ENCODE data around the gene C2orf92.
"Not testable (repeated sequence)": the region's sequence is repeated elsewhere in the genome, so short reads cannot be mapped to it uniquely, and the experiment has no call there.

The C2orf92 gene

DNA sequence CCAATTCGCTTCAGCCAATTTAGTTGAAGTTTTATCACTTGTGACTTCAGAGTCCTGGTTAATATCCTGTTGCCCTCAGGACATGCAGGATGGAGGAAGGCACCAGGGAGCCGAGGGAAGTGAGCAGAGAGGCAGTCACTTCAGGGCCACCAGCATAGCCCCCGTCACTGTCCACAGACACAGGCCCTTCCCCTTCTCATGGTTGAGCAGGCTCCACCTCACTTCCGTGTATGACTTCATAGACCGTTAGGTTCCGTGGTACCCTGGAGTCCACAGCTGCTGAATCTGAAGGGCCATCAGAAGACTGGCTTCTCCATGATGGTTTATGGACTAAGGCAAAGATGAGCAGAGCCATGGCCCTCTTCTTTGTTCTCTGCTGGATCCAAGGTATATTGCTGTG lies at the start of gene C2orf92:
TSS of gene C2orf92 (plus strand) at position 266 of the 400 bp plus-strand sequence. CDS start at position 342, 76 bp downstream.
- no peak for DNase-seq (ENCODE audit: low read depth)

DNA sequence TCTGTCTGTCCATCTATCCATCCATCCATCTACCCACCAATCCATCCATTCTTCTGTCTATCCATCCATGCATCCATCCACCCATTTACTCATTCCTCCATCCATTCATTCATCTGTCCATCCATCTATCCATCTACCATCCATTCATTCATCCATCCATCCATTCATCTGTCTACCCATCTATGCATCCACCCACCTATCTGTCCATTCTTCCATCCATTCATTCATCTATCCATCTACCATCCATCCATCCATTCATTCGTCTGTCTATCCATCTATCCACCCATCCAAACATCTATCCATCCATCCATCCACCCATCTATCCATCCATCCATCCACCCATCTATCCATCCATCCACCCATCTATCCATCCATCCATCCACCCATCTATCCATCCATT lies 49.0 kb upstream of the C2orf92 start:
- DNase-seq (ENCODE audit: low read depth): not testable (repeated sequence)

DNA sequence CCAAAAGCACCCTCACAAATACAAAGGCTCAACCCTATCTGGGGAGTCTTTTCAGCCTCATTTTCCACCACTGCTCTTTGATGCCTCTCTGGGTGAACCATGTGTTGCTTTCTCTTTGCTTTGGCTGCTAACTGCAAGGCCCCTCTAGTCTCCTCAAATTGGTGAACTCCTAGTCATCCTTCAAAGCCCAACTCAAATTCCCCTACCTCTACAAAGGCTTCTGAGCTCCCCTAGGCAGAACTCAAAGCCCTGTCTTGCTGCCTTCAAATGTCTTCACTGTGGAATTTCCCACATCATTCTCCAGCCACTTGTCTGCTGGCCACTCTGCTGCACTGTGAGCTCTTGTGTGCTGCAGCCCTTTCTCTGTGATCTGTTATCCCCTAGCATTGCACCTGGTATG lies 46.5 kb upstream of the C2orf92 start:
- not testable (repeated sequence) for DNase-seq (ENCODE audit: low read depth)

DNA sequence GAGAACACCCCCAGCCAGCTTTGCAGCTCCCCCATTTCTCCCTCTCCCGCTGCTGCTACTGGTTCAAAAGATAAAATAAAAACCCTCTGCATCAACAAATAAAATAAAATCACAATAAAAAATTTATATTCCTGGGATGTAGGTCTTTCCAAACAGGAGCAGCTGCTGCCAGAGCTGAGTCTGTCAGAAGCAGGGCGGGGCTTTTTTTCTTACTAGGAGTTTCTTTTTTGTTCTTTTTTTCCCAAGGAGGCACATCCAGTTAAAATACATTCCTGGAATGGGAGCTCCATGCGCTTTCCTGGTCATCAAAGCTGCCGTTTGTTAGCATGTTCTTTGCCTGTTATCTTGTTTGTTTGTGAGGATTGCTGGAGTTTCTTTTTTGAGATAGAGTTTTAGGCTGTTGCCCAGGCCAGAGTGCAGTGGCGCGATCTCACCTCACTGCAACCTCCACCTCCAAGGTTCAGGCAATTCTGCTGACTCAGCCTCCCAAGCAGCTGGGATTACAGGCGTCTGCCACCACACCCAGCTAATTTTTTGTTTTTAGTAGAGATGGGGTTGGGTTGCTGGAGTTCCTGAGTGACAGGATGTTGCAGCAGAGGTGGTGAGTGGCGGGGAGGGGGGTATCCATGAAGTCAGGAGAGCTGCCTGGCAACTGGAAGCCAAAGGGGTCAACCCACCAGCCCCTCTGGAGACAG lies 44.0 kb upstream of the C2orf92 start:
- not testable (repeated sequence) for DNase-seq (ENCODE audit: low read depth)

DNA sequence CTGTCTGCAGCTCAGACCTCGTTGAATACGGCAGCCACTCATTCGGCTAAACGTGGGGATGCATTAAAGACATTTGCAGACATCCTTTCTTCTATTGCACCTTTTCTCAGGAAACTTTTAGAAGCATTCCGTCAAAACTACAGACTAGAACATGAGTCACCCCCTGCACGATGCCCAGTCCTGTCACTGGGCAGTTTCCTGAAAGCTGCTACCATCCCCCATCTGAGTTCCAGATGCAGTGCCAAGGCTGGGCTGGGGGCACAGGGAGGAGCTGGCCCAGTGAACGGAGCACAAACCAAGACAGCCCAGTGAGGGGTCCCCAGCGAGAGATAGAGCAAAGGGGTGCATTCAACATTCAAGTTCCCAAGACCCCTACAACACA lies 43.5 kb upstream of the C2orf92 start:
- DNase-seq (ENCODE audit: low read depth): not testable (repeated sequence)

DNA sequence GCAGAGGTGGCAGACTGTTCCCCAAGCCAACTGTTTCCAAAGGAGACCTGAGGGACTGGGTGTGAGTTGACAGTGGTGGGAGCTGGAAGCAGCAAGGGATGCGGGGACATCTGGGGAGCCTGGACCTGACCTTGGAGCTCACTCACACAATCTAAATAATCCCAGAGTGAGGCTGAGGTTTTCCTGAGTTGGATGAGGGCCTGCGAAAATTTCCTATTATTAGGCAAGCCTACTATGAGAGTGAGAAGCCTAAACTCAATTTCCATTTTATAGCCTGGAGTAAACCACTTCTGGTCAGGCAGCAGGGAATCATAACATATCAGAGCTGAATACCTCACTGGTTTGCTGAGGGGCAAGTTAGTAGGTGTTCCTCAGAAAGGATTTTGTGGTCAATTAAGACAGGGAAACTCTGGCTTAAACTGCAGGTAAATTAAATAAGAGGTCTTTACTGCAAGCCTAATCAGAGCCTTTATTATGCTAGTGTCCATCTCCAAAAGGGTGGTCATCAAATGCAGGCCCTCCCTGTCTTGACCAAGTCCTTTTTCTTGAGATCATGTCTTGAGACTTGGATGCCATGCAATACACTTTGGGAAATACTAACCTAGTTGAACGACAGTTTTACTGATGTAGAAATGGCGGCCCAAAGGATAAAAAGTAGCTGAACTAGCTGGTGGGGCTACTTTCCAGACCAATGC lies 25.3 kb upstream of the C2orf92 start:
- DNase-seq (ENCODE audit: low read depth): no peak

DNA sequence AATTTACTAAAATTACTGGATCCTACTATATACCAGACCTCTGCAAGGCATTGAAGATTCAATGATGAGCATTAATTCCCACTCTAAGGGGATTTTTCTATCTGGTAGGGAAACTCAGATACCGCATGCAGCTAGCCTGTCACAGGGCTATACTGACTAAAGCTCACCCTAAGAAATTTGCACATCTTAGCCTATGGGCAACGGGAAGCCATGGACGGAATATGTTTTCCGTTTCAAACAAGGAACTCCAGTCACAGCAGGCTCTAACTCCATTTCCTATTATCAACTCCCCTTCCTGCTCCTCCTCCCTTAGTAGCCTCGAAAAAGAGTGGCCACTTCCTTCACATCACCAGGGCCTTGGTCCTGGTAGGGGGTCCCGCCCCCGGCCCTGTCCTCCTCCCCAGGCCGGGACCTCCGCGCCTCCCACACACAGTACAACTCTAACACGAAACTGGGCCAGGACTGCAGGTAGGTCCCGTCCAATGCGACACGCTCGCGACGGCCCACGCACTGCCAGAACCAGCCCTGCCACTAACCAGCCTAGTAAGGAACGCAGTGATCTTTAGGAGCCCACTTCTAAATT lies 24.3 kb upstream of the C2orf92 start:
- DNase-seq (ENCODE audit: low read depth): no peak

DNA sequence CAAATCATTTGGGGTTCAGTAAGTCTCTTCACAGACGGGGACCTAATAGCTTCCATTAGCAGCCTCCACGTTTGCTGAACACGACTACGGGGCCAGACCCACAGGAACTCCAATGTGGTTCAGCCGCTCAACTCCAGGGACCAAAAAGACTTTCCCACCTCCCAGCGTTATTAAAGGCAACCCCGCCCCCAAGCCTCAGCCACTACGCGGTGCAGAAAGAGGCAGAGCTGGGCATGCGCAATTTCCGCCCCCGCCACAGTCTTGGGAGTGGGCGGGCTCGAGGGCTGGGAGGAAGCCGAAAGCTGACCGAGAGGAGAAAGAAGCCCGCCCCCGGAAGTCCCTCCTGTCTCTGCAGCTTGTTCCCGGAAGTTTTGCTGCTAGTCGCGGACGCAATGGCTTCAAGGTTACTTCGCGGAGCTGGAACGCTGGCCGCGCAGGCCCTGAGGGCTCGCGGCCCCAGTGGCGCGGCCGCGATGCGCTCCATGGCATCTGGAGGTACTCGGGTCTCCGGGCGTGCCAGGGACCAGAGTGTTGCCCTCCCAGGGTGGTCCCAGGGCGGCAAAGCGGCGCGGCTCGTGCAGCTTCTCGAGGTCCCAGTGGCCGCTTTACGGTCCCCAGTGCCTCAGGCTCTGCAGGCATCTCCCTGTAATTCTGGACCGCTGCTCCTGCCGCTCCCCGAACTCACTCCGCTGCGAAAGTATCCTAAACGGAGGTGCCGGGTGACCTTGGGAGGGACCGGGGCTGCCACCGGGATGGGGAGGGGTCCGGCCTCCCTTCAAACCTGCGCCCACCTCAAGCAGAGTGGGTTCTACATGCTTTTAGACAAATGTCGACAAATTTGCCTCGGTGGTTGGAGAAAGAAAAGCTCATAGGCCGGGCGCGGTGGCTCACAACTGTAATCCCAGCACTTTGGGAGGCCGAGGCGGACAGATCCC lies 23.6 kb upstream of the C2orf92 start, which contains the start of gene COX5B:
TSS of gene COX5B (plus strand) at position 368 of the 935 bp plus-strand sequence. CDS start at position 393, 25 bp downstream.
- peak; percentile 95 for DNase-seq (ENCODE audit: low read depth)

DNA sequence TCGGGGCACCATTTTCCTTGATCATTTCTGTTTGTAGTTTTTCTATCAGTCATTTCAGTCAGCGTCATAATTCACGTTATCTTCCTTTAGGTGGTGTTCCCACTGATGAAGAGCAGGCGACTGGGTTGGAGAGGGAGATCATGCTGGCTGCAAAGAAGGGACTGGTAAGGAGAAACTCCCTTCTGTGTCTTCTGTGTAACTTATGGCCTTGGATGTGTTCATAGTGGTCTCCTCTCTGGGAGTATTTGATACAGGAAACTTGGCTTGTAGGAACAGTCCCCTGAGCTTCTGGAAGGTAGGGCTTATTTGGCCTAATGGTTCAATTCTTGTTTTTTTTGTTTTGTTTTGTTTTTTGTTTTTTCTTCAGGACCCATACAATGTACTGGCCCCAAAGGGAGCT lies 22.5 kb upstream of the C2orf92 start:
- no peak for DNase-seq (ENCODE audit: low read depth)

DNA sequence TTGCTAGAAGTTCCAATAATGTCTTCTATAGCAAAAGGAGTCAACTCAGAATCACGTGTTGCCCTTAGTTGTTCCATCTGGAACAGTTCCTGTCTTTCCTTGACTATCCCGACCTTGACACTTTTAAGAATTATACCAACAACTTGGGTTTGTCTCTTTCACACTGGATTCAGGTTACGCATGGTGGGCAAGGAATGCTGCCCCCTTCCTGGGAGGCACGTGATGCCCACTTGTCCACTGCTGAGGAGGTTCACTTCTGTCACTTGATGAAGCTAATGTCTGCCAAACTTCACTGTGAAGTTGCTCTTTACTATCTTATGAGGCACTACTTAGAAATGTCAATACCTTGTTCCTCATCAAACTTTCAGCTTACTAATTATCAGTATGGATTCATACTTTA lies 18.4 kb upstream of the C2orf92 start:
- DNase-seq (ENCODE audit: low read depth): no peak

DNA sequence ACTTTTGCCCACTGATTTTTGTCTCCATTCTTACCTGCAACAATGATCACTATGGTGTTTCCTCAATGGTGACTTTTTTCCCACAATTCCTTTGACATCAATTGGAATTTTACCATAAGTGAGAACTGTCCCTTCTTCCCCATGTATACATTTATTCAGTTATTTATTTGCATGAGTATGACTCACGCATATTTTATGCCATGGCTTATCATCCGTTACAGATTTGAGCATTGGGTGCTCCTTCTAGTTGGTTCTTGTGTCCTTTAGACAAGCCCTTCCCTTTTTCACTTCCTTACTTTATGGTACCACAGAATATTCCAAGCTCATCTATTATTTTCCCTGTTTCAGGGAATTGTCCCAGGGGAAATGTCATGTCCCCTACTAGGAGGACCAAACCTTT lies 16.0 kb upstream of the C2orf92 start:
- no peak for DNase-seq (ENCODE audit: low read depth)

DNA sequence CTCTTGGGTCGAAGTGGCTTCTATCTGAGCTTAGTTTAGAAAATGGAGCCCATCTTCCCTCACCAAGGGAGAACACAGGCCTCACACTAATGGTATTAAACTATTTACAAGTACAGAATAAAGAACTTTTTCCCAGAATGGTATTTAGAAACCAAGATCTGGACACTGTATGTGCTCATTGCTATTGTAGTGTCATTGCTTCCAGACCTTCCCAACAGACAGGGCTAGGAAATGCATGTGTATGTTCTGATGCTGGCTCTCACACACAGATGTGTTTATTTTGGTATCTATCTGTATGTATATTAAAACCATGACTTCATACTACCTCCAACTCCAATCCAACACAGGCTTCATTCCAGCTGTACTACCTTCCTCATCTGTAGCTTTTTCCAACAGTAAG lies 15.6 kb upstream of the C2orf92 start:
- no peak for DNase-seq (ENCODE audit: low read depth)

DNA sequence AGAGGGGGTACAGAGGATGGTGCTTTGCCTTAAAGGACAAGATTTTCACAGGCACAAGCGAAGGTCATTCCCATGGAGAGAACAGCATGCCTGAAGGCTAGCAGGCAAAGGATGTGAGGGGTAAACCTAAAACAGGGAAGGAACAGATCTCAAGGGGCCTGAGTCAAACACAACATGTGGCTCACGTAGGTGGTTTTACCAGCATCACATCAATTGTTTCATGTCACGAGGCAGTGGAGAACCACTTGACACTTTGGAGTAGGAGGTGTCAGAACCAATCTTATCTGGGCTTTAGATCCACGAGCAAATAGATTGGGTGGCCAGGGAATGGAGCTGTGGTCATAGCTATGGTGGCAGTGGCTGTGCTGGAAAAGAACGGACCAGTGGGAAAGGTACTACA lies 15.2 kb upstream of the C2orf92 start:
- no peak for DNase-seq (ENCODE audit: low read depth)

DNA sequence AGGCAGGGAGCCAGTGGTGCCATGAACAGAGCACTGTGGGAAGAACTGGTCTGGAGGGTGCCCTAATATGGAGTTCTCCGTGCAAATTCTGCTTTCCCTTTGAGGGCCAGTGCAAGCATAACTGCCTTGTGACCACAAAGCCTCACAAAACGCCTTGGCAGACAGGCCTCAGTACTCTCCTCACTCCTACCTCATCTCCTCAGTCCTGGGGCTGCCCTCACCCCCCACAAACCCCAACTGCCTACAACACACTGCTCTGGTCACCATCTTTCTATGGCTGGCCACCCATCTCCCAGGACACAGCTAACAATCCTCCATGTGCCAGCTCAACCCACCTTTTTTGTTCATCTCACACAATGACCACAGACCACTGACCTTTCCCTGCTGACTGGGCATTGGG lies 14.7 kb upstream of the C2orf92 start:
- no peak for DNase-seq (ENCODE audit: low read depth)

DNA sequence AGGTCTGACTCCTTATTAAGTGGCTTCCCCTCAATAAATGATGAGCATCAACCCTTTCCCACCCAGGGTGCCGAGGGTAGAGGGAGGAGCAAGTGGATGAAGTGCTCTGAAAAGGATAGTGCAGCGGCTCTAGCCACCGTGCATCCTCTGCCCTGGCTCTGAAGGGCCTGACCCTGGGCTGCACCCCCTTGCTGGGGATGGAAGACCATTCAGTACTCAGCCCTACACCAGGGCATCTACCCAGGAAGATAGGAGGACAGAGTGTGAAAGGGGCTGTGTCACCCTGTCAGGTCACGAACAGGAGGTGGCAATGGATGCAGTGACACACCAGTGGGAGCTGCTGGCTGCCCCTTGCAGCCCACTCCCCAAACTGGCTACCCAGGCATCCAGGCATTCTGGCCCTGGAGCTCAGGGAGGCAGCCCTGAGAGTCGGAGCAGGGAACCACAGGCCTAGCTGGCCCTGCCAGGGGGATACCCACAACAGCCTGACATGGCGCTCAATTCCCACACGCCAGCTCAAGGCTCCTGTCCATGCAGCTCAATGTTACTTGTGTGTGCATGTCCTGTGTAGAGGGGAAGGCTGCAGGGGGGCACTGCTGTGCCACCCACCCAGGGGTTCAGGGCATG lies 13.3 kb upstream of the C2orf92 start:
- no peak for DNase-seq (ENCODE audit: low read depth)

DNA sequence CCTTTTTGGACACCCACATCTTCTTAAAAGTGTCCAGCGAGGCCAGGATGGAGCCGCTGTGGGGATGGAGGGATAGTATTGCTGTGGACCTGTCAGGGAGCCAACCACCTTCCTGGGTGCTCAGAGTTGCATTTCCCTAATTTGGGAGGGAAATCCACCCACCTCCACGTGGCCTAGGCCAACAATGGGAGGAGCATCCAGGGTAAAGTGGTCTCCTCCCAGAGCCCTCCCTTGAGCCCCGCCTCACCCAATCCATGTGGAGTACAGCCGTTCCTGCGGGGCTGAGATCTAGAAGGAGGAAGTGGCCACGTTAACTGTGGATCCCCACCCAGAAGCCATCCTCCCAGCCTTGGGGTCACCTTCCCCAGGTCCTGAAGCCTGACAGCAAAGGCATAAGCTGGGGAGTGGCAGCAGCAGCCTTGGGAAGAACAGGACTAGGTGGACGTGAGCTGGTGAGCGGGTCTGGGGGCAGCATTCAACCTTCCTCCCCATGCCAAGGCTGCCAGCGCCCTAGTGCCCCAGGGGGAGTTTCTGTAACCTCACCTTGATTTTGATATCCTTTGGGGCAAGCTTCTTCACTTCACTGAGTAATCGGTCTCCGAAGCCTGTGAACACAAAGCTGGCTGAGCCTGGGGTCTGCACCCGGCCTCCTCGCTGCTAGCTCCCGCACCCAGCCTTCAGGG lies 12.5 kb upstream of the C2orf92 start:
- no peak for DNase-seq (ENCODE audit: low read depth)

DNA sequence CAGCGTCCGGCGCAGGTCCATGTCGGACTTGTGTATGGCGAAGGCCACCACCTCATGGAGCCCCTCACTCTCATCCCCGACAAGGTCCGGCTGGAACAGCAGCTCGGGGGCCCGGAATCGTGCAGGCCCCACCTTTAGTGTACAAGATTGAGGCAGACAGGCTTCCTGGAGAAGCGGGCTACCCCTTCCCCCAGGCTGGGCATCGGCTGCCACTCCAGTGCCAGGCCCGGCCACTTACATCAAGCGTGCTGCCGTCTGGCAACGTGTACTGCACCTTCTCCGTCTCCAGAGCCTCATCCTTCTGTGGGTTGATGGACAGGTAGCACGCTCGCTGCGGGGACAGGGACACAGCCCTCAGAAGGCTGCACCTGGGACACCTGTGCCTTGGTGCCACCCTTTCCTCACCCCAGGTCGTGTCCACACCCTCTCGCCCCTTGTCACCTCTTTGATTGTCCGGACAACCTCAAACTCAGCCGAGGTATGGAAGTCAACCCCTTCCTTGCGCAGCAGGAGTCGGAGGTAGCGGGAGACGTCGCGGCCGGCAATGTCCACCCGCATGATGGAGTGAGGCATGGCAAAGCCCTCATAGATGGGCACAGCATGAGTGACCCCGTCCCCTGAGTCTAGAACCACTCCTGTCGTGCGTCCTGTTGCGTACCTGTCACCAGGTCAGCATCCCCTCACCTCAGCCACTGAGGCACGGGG lies 11.4 kb upstream of the C2orf92 start:
- DNase-seq (ENCODE audit: low read depth): no peak

DNA sequence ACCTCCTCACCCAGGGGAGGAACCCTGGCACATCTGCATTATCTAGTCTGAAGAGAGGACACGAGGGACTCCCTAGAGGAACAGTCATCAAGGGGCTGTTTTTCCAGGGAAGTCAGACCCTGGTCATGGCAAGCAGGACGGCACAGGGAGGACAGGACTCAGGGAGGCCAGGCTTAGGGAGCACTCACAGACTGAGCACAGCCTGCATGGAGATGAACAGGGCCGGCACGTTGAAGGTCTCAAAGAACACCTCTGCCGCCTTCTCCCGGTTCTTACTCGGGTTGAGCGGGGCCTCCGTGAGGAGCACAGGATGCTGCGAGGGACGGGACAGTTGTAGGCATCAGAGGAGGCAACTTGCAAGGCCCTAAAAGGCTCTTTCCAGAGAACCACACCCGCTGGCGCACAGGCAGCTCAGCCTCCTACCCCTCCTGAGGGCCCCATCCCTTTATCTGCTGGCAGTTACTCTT lies 10.8 kb upstream of the C2orf92 start:
- DNase-seq (ENCODE audit: low read depth): no peak

DNA sequence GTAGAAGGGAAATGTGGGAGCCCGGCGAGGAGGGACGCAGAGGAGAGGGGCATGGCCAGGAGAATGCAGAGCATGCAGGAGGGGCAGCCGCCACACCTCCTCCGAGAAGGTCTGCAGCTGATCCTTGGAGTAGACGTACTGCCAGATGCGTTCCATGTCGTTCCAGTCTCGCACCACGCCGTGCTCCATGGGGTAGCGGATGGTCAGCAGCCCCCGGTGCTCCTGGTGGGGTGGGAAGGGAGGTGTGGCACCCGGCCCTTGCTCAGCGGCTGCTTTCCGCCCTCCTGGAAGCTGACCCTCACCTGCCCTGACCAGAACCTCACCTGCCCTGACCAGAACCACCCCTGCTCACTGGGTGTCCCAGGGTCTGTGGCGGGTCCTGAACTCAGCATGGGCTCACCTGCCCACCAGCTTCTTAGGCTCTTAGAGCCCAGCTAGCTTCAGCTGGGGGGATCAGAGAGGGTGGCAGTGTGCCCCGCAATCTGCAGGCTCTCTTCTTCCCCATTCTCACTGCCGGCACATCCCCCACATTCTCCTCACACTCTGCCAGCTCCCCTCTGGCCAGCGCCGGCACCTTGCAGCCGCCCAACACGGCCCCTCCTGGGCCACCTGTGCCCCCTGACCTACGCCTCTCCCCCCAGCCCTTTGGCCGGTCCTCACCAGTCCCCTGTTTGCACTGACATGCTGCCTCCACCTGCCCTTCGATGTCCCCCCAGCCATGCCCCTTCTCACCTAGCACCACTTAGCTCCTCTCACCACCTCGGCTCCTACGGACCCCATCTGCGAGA lies 10.1 kb upstream of the C2orf92 start:
- no peak for DNase-seq (ENCODE audit: low read depth)
